AG10803 (cell line): ENCODE measurements around the gene SPTLC1.
"Not testable (repeated sequence)": the region's sequence is repeated elsewhere in the genome, so short reads cannot be mapped to it uniquely, and the experiment has no call there.

Source experiments
- DNase-seq: peaks from one replicate; pipeline ENCODE4 v3.0.0; 2010; ENCODE audit warnings: low read depth
- H3K4me3 ChIP-seq: 2 replicates; pipeline ENCODE4 v1.5.1; 2011; ENCODE audit warnings: mild to moderate bottlenecking, low read length, control low read depth
- TF ChIP-seq, protein P1 (sequence below): conservative IDR thresholded peaks from 2 replicates; pipeline ENCODE4 v1.5.1; 2011; ENCODE audit warnings: mild to moderate bottlenecking, low read length, control low read depth, inconsistent platforms

Gene SPTLC1

DNA sequence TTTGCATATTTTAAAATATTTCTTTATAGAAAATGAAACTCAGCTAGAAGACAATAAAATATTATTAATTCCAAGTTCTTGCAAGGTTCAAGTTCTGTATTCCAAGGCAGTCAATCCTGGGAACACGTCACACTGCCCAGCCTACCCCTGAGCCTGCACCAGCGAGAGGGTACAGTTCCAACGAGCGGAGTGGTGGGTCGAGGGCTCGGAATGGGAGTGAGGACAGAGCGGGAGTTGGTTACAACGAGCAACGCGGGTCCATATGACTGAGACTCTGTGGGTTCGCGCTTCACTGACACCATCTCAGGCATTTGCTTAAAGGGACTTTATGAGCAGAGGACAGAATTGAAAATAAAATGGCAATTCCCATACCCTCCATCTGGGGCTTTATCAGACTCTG lies 40.0 kb upstream of the SPTLC1 start:
- TF ChIP-seq, protein P1, sequence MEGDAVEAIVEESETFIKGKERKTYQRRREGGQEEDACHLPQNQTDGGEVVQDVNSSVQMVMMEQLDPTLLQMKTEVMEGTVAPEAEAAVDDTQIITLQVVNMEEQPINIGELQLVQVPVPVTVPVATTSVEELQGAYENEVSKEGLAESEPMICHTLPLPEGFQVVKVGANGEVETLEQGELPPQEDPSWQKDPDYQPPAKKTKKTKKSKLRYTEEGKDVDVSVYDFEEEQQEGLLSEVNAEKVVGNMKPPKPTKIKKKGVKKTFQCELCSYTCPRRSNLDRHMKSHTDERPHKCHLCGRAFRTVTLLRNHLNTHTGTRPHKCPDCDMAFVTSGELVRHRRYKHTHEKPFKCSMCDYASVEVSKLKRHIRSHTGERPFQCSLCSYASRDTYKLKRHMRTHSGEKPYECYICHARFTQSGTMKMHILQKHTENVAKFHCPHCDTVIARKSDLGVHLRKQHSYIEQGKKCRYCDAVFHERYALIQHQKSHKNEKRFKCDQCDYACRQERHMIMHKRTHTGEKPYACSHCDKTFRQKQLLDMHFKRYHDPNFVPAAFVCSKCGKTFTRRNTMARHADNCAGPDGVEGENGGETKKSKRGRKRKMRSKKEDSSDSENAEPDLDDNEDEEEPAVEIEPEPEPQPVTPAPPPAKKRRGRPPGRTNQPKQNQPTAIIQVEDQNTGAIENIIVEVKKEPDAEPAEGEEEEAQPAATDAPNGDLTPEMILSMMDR: no peak
- DNase-seq: no peak
- H3K4me3 ChIP-seq: no peak overlapping the region

DNA sequence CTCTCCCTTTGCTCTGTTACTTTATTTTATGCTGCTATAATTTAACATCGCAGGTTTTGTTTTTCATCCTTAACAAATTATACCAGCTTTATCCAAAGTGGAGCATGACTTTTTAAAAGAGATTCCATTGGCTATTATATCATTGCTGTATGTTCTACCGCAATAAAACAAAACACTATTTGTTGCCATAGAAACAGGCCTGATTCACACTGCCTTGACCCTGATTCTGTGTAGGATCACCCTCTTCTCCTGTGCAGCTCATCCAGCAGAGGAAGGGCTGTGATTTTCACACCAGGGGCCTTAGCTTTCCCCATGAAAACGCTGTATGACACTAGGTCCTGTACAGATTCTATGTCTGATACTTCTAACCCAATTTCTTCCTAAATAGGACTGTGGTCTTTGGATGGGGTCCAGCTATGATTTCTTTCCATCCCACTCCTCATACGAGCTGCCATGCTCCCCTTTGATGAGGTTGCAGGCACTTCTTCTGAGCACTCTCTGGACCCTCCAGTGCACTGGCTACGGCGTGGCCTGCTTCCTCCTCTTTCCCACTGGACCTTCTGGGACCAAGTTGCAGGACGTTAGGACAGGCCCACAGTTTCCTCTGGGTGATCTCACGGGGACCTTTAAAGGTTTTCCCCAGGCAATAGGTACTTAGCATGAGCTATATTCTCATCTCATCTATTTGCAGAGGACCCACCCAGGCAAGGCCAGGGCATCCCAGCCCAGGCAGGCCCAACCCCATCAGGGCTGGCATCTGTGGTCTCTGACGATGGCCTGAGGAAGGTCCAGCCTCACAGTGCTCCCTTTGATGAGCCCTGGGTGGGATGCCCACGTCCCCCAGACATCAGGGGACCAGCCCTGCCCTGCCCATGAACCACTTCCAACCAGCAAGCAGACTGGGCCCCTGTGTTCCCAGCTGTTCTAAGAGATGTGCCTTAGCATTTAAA lies 38.5 kb upstream of the SPTLC1 start:
- not testable (repeated sequence) for H3K4me3 ChIP-seq
- peak; percentile 88 for DNase-seq

DNA sequence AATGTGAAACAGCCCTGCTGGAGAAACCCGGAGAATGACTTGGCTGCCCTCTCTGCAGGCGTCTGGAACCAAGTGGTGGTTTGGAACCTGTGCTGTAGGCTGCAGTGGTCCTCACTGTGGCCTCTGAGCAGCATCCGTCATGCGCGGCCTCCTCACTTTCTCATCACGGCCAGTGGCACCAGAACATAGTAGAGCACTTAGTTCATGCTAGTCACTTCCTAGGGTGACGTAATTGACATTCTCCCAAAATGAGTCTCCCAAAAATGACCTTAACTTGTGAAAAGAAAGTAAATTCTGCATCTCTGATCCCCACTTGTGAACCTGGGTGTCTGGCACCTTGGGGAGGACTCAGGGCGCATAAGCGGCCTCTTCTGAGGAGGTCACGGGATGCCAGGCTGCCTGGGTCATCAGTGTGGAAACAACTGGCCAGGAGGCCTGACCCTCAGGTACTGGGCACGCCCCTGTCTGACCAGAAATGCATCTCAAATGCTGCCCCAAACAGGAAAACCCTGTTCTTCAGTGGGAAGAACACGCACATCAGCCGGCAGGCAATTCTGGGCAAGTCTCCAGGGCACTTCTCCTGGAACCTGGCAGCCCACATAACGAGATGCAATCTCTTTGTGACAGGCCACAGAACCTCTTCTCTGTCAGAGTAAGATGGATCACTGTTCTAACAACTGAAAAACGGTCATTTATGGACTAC lies 36.6 kb upstream of the SPTLC1 start:
- peak; percentile 88 for DNase-seq
- TF ChIP-seq, protein P1: no peak
- no peak overlapping the region for H3K4me3 ChIP-seq

DNA sequence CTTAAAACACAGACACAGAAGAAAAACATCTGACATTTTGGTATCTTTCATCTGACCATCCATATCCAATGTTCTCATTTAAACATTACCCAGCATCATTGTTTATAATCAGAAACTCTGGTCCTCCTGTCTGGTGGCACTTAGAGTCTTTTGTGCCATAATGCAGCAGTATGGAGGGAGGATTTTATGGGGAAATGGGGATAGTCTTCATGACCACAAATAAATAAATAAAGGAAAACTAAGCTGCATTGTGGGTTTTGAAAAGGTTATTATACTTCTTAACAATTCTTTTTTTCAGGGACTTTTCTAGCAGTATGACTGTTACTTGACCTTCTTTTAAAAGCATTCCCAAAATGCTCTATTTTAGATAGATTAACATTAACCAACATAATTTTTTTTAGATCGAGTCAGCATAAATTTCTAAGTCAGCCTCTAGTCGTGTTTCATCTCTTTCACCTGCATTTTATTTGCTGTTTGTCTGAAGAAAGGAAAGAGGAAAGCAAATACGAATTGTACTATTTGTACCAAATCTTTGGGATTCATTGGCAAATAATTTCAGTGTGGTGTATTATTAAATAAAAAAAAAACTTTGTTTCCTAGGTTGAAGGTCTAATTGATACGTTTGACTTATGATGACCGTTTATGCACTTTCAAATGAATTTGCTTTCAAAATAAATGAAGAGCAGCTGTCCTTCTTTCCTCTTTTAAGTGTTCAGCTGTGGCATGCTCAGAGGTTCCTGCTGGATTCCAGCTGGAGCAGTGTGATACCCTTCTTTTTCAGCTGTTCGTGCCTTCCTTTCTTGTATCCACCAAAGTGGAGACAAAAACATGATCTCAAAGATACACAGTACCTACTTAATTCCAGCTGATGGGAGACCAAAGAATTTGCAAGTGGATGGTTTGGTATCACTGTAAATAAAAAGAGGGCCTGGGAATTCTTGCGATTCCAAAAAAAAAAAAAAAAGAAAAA lies 35.6 kb upstream of the SPTLC1 start:
- not testable (repeated sequence) for H3K4me3 ChIP-seq, DNase-seq

DNA sequence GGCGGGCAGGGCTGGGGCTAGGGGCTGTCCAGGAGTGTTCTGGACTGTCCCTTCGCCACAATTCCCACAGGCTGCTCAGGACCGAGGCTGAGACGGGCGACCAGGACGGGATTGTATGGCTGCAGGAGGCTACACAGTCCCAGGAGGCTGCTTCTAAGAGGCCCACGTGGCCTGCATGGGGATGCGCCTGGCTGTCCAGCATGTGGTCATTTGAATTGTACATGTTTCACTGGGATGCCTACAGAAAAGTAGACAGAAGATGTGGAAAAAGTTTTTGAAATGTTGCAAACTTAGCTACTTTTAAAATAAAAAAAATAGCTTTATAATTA lies 32.6 kb upstream of the SPTLC1 start:
- no peak overlapping the region for H3K4me3 ChIP-seq
- TF ChIP-seq, protein P1: no peak
- no peak for DNase-seq

DNA sequence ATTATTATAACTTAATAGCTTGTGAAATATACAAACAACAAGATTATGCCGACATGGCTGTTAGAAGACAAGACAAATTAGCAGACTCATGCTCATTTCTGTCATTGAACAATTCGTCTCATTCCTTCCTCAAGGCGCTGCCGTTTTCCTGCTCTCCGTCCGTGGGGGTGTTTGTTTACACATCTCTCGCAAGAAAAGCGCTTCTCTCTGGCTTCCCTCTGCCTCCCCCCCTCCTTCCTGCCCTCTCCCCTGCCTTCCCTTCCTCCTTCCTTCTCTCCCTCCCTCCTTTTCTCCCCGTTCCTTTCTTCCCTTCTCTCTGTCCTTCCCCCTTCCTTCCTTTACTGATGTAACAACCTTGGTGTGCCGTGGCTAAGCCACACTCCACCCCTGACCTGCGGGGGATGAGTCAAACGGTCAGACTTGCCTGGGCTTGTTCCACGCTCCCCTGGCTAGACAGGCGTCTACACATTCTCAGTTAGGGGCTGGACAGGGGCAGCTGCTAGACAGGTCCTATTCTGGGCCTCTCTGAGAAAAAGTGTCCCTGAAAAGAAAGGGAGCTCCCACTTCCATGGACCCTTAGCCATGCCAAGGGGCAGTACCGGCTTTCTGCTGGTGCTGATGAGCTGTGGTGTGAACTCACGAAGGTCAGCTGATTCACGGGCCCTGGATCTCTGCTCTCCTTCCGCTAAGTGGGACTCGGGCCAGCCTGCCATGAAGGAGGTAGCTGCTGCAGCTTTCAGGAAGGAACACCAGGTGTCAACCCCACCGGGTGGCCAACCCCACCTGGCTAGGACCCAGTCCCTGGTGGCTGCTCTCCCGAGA lies 32.0 kb upstream of the SPTLC1 start:
- TF ChIP-seq, protein P1: peak; percentile 46
- H3K4me3 ChIP-seq: no peak overlapping the region
- DNase-seq: peak; percentile 91

DNA sequence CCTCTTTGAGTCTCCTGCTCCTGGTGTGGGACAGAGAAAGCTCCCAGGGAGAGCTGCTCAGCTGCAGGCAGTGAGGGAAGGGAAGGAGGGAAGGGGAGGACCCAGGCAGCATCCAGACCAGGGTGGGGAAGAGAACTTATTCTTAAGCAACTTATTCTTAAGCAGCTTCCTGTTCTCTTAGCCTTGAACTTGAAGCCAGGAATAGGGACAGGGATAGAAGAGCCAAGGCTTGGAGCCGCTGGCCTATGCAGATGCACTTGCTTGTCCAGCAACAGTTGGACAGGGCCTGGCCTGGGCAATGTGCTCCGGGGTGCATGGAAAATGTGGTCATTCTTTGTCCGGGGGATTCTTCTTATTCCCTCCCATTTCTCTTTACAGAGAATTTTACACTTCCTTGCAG lies 31.4 kb upstream of the SPTLC1 start:
- TF ChIP-seq, protein P1: no peak
- peak; percentile 49 for DNase-seq
- H3K4me3 ChIP-seq: no peak overlapping the region

DNA sequence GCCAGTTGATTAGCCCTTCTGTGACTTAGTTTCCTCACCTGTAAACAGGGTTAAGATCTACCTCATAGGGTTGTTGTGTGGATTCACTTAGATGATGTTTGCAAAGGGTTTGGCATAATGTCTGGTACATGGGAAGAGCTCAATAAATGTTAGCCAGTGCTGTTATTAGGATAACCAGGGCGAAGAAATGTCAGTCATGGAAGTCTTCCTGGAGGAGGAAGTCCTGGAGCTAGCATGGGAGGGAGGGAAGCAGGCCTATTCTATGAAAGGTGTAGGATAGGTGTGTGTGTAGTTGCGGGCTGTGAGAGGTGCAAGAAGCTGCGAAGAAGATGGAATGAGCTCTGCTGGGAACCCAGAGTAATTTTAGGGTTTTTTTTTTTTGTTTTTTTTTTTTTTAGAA lies 30.6 kb upstream of the SPTLC1 start:
- DNase-seq, H3K4me3 ChIP-seq: not testable (repeated sequence)
